GM18502 (cell line): Measurements from ENCODE around the gene CREBZF.
A peak's percentile ranks its signal among the peaks of the same experiment; 100 is the strongest.

ENCODE experiments used
- ATAC-seq: cut with Tn5 transposase; IDR thresholded peaks from one replicate; pipeline ENCODE4 v1.9.1; 2021; ENCODE audit warnings: mild to moderate bottlenecking; ENCODE audit not compliant: unreplicated experiment, poor library complexity

Gene CREBZF

GRCh38 chr11:85664615-85665481 lies at the start of gene CREBZF:
TSS of gene CREBZF (minus strand) at chr11:85665129. CDS start at chr11:85664875, 254 bp downstream.
- ATAC-seq, result peak; percentile 91

- ATAC-seq, result no peak
Measured at GRCh38 chr11:85712953-85713352, 48.0 kb upstream of the CREBZF start.

GRCh38 chr11:85710917-85711316 lies 46.0 kb upstream of the CREBZF start:
- ATAC-seq, result no peak

- no peak for ATAC-seq
Measured at GRCh38 chr11:85709941-85710702, 45.2 kb upstream of the CREBZF start.

- ATAC-seq, result no peak
Measured at GRCh38 chr11:85705800-85706199, 40.9 kb upstream of the CREBZF start.

GRCh38 chr11:85704967-85705366 lies 40.0 kb upstream of the CREBZF start:
- no peak for ATAC-seq

GRCh38 chr11:85699957-85700741 lies 35.2 kb upstream of the CREBZF start:
- ATAC-seq, result peak; percentile 85

GRCh38 chr11:85698195-85698594 lies 33.3 kb upstream of the CREBZF start:
- no peak for ATAC-seq

- peak; percentile 38 for ATAC-seq
Measured at GRCh38 chr11:85697747-85698146, 32.8 kb upstream of the CREBZF start.

- ATAC-seq, result no peak
Measured at GRCh38 chr11:85695546-85695945, 30.6 kb upstream of the CREBZF start.

- no peak for ATAC-seq
Measured at GRCh38 chr11:85694385-85694980, 29.6 kb upstream of the CREBZF start.

GRCh38 chr11:85685820-85686459 lies 21.0 kb upstream of the CREBZF start, which contains the start of gene CCDC89:
TSS of gene CCDC89 (minus strand) at chr11:85686195. CDS start at chr11:85686130, 65 bp downstream.
- no peak for ATAC-seq

- ATAC-seq, result no peak
Measured at GRCh38 chr11:85685125-85685819, 20.3 kb upstream of the CREBZF start.

- ATAC-seq, result no peak
Measured at GRCh38 chr11:85682330-85683305, 17.7 kb upstream of the CREBZF start.

GRCh38 chr11:85680897-85681296 lies 16.0 kb upstream of the CREBZF start:
- ATAC-seq, result no peak

GRCh38 chr11:85679576-85679975 lies 14.6 kb upstream of the CREBZF start:
- no peak for ATAC-seq

GRCh38 chr11:85673393-85673792 lies 8.5 kb upstream of the CREBZF start:
- no peak for ATAC-seq
